Breast epithelium (tissue), 4 donors: ENCODE measurements around the gene SRGN. TPM values are rescaled to one million over a fixed set of nuclear protein-coding genes. Genes with fewer than 3 reads are reported as not detected.

Source experiments
- DNase-seq, 2 donors: peaks; one replicate each; pipeline ENCODE4 v3.0.0-alpha.2; 2019; ENCODE audit warnings: low spot score in 2 of 2
- H3K27ac ChIP-seq, 2 donors: fragments of 200-600 bp; sonication (generic) in 1 of 2; one replicate each; pipeline ENCODE4 v1.5.1; 2016 to 2019; ENCODE audit warnings: mild to moderate bottlenecking in 1 of 2
- H3K27me3 ChIP-seq, 2 donors: fragments of 200-600 bp; sonication (generic) in 1 of 2; one replicate each; pipeline versions ENCODE4 v1.5.1 to v1.6.0; 2017 to 2019; ENCODE audit warnings: control low read depth in 1 of 2, mild to moderate bottlenecking in 1 of 2
- H3K36me3 ChIP-seq: fragments of 200-600 bp; one replicate; pipeline ENCODE4 v1.5.1; 2019
- H3K4me1 ChIP-seq, 2 donors: fragments of 200-600 bp; sonication (generic); one replicate each; pipeline ENCODE4 v1.5.1; 2016 to 2019; ENCODE audit warnings: control low read depth in 1 of 2
- H3K4me3 ChIP-seq, 3 donors: fragments of 200-600 bp; sonication (generic); 1 replicate in 2 of 3; 2 replicates in 1 of 3; pipeline ENCODE4 v1.5.1; 2016 to 2019; ENCODE audit warnings: mild to moderate bottlenecking in 3 of 3, moderate library complexity in 2 of 3
- H3K9me3 ChIP-seq, 2 donors: fragments of 200-600 bp; sonication (generic) in 1 of 2; one replicate each; pipeline ENCODE4 v1.5.1; 2016 to 2019; ENCODE audit warnings: control low read depth in 1 of 2
- CTCF ChIP-seq, 3 donors: fragments of 450-650 bp; IDR thresholded peaks; one replicate each; pipeline ENCODE4 v1.5.1; 2016 to 2017; ENCODE audit warnings: antibody characterized with exemption in 3 of 3, mild to moderate bottlenecking in 3 of 3, moderate library complexity in 3 of 3
- POLR2A ChIP-seq: fragments of 450-650 bp; IDR thresholded peaks from one replicate; pipeline ENCODE4 v1.6.1; 2016; ENCODE audit warnings: antibody characterized with exemption, mild to moderate bottlenecking, moderate library complexity
- POLR2AphosphoS5 ChIP-seq, 3 donors: sonication (generic); formaldehyde crosslinking; IDR thresholded peaks; one replicate each; pipeline ENCODE4 v1.6.1; 2017; ENCODE audit warnings: antibody characterized with exemption in 3 of 3
- intact Hi-C: fragments of 100-400 bp; cut with DNase I; formaldehyde crosslinking; loops from one replicate; pipeline ENCODE4 v1.15.1; 2023; ENCODE audit warnings: low total_unique reads
- total RNA-seq, 3 donors: library from RNA; depleted of rRNA; stranded (reverse); fragments of >200 nt; gene quantifications; one replicate each; pipeline ENCODE4 v1.1.0, GENCODE V29; 2016

SRGN gene
- total RNA-seq, 3 donors from 2014 or later: 97.2 to 208 (median 114) TPM

- H3K4me1 ChIP-seq: no peaks in the 10 kb centered on the region
- peak; percentile 25 to 52 for DNase-seq
- H3K36me3 ChIP-seq: no peaks in the 10 kb centered on the region
- peak overlapping the region; percentile 85 to 94 for H3K27ac ChIP-seq
- TF ChIP-seq POLR2AphosphoS5 (IDR thresholded peaks at IDR 0.05): peak; percentile 46 to 94 (median 79)
- no peak for TF ChIP-seq POLR2A
- TF ChIP-seq CTCF (IDR thresholded peaks at IDR 0.05): no peak
- no peaks in the 10 kb centered on the region for H3K27me3 ChIP-seq
- intact Hi-C loops: no loop called here
- H3K9me3 ChIP-seq: no peaks in the 10 kb centered on the region
- peak overlapping the region; percentile 7 to 51 (median 39) for H3K4me3 ChIP-seq
Measured at GRCh38 chr10:69061305-69062161, 26.4 kb upstream of the SRGN start.

- Histone ChIP-seq H3K9me3 (no peaks in the 10 kb centered on the region), H3K36me3 (no peaks in the 10 kb centered on the region), H3K27ac (peak overlapping the region; percentile 85 to 94), H3K4me1 (no peaks in the 10 kb centered on the region), H3K27me3 (no peaks in the 10 kb centered on the region), H3K4me3 (no peak overlapping the region)
- no peak for DNase-seq
- intact Hi-C loops: no loop called here
- TF ChIP-seq POLR2A (no peak), POLR2AphosphoS5 (IDR thresholded peaks at IDR 0.05) (no peak), CTCF (IDR thresholded peaks at IDR 0.05) (no peak)
Measured at GRCh38 chr10:69062901-69063300, 25.0 kb upstream of the SRGN start.

GRCh38 chr10:69064762-69065328, 23.1 kb upstream of the SRGN start:
- H3K27ac ChIP-seq: peak overlapping the region in 1 of 2 donors; percentile 78
- TF ChIP-seq POLR2AphosphoS5 (IDR thresholded peaks at IDR 0.05) (no peak), CTCF (IDR thresholded peaks at IDR 0.05) (no peak), POLR2A (no peak)
- intact Hi-C loops: no loop called here

GRCh38 chr10:69065406-69066361, 22.2 kb upstream of the SRGN start:
- DNase-seq: no peak
- Histone ChIP-seq H3K4me3 (no peak overlapping the region), H3K4me1 (no peaks in the 10 kb centered on the region), H3K27ac (peak overlapping the region in 1 of 2 donors; percentile 78), H3K9me3 (no peaks in the 10 kb centered on the region), H3K27me3 (no peaks in the 10 kb centered on the region), H3K36me3 (no peaks in the 10 kb centered on the region)
- TF ChIP-seq CTCF (IDR thresholded peaks at IDR 0.05) (no peak), POLR2AphosphoS5 (IDR thresholded peaks at IDR 0.05) (no peak), POLR2A (no peak)
- intact Hi-C loops: no loop called here

More at GRCh38 chr10:69064762-69065328, 23.1 kb upstream of the SRGN start:
- no peak overlapping the region for H3K4me3 ChIP-seq
- no peaks in the 10 kb centered on the region for H3K36me3 ChIP-seq
- no peaks in the 10 kb centered on the region for H3K4me1 ChIP-seq
- no peak for DNase-seq
- no peaks in the 10 kb centered on the region for H3K27me3 ChIP-seq
- no peaks in the 10 kb centered on the region for H3K9me3 ChIP-seq
